NCI-H1930 (cell line): ENCODE results near the gene TARDBP.
"Not testable (repeated sequence)": the region's sequence is repeated elsewhere in the genome, so short reads cannot be mapped to it uniquely, and the experiment has no call there.

Experiments used
- DNase-seq, 2 experiments: peaks; one replicate each; lab custom pipeline; 2025; lab: John Stamatoyannopoulos, UW

TARDBP gene

GRCh38 chr1:11059968-11060830 is 47.7 kb downstream of the TARDBP start, which contains the start of gene SRM:
SRM (minus strand) TSS chr1:11060018; CDS start chr1:11059943, 75 bp downstream.
- peak; percentile 77 to 89 for DNase-seq

GRCh38 chr1:11061652-11062365 is 49.4 kb downstream of the TARDBP start:
- no peak for DNase-seq

- DNase-seq = no peak
Measured at GRCh38 chr1:11062965-11063401, 50.5 kb downstream of the TARDBP start.

DNA sequence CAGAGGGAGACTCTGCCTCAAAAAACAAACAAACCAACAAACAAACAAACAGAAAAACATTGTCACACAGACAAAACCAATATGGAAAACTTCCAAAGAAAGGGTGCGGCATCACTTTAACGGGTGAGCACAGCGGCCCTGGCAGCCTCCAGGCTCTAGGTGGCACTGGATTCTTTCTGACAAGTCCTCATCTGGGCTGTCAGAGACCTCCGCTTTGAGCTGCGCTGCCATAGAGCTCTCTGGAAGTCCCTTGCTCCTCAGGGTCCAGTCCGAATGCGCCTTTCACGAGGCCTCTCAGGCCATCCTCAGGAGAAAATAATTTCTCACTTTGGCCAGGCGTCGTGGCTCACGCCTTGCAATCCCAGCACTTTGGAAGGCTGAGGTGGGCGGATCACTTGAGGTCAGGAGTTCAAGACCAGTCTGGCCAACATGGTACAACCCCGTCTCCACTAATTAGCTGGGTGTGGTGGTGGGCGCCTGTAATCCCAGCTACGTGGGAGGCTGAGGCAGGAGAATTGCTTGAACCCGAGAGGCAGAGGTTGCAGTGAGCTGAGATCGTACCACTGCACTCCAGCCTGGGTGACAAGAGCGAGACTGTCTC is 51.6 kb downstream of the TARDBP start:
- not testable (repeated sequence) for DNase-seq

GRCh38 chr1:11064942-11065341 is 52.5 kb downstream of the TARDBP start:
- no peak for DNase-seq

DNA sequence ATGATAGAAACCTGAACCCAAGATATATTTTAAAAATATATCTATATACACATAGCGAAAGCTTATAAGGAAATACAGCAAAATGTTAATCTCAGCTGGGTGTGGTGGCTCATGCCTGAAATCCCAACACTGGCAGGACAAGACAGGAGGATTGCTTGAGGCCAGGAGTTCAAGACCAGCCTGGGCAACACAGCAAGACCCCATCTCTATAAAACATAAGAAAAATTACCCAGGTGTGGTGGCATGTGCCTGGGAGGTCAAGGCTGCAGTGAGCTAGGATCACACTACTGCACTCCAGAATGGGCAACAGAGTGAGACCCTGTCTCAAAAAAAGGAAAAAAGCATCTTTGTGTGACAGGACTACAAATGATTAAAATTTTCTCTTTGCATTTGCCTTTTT is 53.3 kb downstream of the TARDBP start:
- no peak for DNase-seq

DNA sequence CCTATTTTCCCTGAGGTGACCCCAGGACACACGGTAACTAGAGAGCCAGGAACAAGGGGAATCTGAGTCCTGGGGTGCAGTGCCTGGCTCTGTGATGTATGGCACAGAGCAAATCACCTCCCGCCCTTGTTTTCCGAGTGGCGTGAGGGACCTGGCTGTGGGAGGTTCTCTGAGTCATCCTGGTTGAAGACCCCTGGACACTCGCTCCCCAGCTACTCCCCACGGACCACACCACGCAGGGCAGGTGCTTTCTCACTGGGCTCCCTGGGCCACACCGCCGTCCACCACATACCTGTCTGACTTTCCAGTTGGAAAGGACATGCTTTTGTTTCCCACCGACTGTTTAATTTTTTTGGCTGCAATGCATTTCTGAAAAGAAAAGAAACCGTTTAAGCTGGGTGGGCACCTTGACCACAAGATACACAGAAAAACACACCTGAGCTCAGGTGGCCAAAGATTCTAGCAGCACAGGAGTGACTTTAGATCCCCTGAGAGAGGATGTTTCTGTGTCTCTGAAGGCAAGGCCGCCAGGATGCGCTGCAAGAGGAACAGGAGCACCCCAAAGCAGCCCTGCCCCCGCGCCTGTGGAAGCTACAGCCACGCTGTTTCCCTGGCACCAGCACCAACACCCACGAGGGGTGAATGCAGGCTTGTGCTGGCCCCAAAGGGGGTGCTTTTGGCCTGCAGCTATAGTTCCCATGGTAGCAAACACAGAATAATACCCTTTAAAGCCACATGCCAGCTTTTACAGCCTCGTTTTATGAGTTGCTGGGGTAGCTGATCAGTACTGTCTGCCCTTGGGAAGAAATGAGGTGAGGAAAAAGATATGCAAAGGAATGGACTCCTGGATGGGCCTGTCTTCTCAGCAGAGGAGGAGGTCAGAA is 55.5 kb downstream of the TARDBP start:
- no peak for DNase-seq

GRCh38 chr1:11068600-11069473 is 56.4 kb downstream of the TARDBP start:
- DNase-seq = no peak

DNA sequence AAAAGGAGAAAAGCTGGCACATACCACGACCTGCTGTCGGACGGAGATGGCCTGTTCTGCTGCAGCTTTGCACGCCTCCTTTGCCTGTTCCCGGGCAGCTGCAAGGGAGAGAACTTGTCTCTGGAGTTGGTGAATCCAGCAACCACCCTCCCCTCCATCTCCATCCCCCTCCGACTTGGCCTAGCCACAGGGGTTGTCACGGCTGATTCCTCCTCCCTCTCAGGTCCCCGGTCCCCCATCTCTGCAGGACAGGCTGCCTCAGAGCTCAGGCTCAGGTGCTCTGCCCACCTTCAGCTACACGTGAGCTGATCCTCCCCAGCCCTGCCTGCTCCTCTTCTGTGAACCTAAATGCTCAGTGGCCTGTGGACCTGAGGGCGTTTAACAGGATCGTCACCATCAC is 58.4 kb downstream of the TARDBP start:
- no peak for DNase-seq

GRCh38 chr1:11071463-11072215 is 59.2 kb downstream of the TARDBP start:
- peak; percentile 47 to 52 for DNase-seq

- DNase-seq = peak; percentile 25 to 51
Measured at GRCh38 chr1:11072216-11072917, 59.9 kb downstream of the TARDBP start.

- not testable (repeated sequence) for DNase-seq
Measured at GRCh38 chr1:11073398-11073797, 60.9 kb downstream of the TARDBP start.
